Lower leg skin (tissue), 3 donors: ENCODE measurements around the gene USP33.

Experiments used
- CTCF ChIP-seq, 3 donors: fragments of 450-650 bp; IDR thresholded peaks; one replicate each; pipeline ENCODE4 v1.5.1; 2016; ENCODE audit warnings: antibody characterized with exemption in 3 of 3, mild to moderate bottlenecking in 3 of 3, moderate library complexity in 2 of 3
- POLR2A ChIP-seq, 2 donors: fragments of 450-650 bp; IDR thresholded peaks; one replicate each; pipeline ENCODE4 v1.6.1; 2016 to 2017; ENCODE audit warnings: antibody characterized with exemption in 2 of 2, mild to moderate bottlenecking in 1 of 2, moderate library complexity in 1 of 2

- no peak for TF ChIP-seq POLR2A (IDR thresholded peaks at IDR 0.05)
- TF ChIP-seq CTCF (IDR thresholded peaks at IDR 0.05): no peak
Measured at GRCh38 chr1:77794550-77794949, 34.9 kb upstream of the USP33 start.
